HEK293 (cell line): Measurements from ENCODE around the gene SCYL1.

Experiments
- CTCF ChIP-seq: fragments of 450-650 bp; formaldehyde crosslinking; IDR thresholded peaks from 2 replicates; pipeline ENCODE4 v1.5.1; 2016; ENCODE audit warnings: missing biosample characterization, missing genetic modification characterization
- ZNF521 ChIP-seq: fragments of 450-650 bp; formaldehyde crosslinking; IDR thresholded peaks from 2 replicates; pipeline ENCODE4 v1.5.1; 2017; ENCODE audit warnings: missing biosample characterization, mild to moderate bottlenecking, missing genetic modification characterization
- ZNF76 ChIP-seq: fragments of 450-650 bp; formaldehyde crosslinking; IDR thresholded peaks from 2 replicates; pipeline ENCODE4; 2016; ENCODE audit warnings: low read depth, missing biosample characterization, missing genetic modification characterization, borderline replicate concordance

GRCh38 chr11:65574109-65574810 is 49.4 kb downstream of the SCYL1 start:
- TF ChIP-seq CTCF (tag by site-specific recombination): peak; percentile 45; the same call in 1 of the 2 replicates
- no peak; the same call in 1 of the 2 replicates for TF ChIP-seq ZNF76 (tag by site-specific recombination)
- no peak for TF ChIP-seq ZNF521 (tag by site-specific recombination)
